NCI-H128 (cell line): Measurements from ENCODE around the gene GNAI2.
A peak's percentile ranks its signal among the peaks of the same experiment; 100 is the strongest.
"Not testable (repeated sequence)": the region's sequence is repeated elsewhere in the genome, so short reads cannot be mapped to it uniquely, and the experiment has no call there.

Experiments used
- DNase-seq: peaks from one replicate; lab custom pipeline; 2025; ENCODE audit not compliant: unreplicated experiment; lab: John Stamatoyannopoulos, UW

The GNAI2 gene

DNA sequence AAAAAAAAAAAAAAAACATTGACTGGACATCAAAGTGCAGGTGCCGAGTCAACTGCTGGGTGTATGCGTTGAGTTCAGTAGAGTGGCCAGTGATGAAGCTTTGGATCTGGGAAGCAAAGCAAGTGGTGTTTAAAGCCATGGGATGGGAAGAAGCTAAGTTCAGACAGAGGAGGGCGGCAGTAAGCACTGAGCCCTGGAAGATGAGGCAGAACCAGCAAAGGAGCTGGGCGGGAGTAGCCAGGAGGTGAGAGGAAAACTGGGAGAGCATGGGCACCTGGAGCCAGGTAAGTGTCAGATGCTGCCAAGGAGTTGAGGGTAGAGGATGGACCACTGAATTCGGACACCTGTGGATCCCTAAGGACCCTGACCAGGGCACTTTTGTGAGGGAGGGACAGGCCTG is 11.4 kb upstream of the GNAI2 start:
- no peak for DNase-seq

DNA sequence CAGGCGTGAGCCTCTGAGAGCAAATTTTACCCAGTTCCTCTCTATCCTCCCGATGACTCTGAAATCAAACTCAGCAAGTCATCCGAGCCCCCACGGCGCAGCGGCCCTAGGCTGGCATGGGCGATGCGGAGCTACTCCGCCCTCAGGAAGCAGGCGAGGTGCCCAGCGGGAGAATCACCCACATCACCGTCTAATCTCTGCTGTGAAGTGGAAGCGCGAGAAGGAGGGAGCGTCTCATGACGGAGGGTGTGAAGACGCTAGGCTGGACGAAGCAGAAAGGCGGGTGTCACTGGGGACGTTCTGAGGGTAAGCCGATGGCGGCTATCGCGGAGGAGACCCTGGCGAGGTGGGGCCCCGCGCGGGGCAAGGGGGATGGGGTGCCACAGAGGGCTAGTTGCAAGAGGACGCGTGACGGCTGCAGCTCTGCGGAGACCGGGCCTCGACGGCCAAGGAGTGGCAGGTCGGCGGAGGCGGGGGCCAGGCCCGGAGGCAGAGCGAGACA is 9.1 kb upstream of the GNAI2 start:
- DNase-seq, result no peak

DNA sequence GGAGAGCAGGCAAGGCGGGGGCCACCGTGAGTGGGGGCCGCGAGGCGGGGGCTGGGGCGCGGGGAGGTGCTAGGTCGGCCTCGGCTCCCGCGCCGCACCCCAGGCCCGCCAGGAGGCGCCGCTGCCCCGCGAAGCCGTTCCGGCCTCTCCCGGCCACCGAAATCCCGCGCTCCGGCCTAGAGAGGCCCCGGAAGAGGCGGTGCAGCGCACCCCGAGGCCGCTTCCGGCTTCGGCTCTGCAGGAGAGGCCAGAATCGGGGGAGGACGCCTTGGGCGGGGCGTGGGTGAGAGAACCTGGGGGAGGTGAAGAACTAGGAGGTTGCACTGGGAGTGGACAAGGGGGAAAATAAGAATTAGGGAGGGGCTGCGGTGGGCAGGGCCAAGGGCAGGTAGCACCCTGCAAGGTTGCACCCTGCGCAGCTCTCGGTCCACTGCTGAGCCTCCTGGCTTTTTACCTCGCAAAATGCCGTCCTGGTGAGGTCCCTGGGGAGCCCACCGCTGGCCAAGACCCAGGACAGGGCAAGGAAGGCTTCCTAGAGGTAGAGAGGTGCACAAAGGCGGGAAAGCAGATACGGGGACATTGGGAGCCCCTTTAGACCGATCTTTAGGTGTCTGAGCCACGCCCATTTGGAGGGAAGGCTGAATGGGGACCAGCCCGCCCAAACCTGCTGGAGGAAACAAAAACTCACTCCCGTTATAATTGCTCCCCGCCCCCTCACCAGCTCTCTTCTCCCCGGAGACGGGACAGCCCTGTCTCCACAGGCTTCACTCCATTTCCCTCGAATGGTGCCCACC is 8.4 kb upstream of the GNAI2 start:
- peak; percentile 90 for DNase-seq

DNA sequence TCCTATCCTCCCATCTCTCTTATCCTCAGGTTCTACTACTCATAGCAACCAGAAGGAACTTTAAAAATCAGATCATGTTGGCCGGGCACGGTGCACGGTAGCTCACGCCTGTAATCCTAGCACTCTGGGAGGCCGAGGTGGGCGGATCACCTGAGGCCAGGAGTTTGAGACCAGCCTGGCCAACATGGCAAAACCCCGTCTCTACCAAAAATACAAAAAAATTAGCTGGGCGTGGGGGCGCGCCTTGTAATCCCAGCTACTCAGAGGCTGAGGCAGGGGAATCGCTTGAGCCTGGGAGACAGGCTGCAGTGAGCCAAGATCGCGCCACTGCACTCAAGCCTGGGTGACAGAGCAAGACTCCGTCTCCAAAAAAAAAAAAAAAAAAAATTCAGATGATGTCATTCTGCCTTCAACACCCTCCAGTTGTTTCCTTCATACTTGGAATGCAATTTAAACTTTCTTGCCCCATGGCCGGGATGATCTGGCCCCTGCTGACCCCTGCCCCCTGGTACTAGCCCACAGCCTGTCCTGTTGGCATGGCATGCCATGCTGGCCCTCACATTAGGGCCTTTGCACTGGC is 7.7 kb upstream of the GNAI2 start:
- not testable (repeated sequence) for DNase-seq

DNA sequence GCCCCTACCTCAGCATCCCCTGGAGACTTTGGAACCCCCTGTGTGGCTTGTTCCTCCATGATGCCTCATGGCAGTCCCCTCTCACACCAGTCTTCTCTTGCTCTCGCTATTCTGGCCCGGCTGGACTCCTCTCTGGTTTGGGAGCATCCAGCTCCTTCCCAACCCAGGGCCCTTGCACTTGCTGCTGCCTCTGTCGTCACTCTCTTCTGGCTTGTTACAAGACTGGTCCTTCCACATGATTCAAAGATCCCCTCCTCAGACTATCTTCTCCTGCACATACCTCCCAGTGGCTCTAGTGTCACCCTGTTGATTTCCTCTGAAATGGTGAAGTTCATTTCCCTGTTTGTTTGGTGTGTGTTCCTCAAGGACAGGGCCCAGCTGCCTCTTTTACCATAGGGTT is 6.5 kb upstream of the GNAI2 start:
- DNase-seq, result no peak

DNA sequence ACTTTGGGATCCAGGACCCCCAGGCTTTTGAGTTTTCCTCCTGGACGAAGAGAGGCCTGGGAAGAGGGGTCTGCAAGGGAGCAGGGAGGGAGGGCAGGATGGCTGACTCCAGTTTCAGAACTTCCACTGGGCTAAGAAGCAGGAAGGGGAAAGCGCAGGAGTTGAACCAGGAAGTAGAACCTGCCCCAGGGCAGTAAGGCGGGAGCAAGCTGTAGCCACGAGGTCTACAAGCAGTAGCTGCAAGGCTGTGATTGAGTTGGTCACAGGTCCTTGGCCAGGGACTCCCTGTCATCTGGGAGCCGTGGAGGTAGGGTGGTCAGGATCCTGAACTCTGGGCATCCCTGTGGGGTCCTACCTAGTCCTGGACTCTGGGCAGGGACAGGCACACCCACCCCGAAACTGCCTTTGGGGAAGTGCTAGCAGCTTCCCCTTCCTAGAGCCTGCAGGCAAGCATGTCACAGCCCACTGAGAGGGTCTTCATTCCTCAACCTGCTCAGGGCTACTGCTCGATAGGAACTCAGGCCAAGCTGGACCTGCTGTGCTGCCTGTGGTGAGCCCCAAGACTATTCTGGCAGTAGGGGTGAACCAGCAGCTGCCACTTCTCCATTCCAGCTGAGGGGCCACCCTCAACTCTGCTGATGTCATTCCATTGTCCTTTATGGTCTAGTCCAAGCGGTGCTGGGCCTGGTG is 5.8 kb upstream of the GNAI2 start:
- no peak for DNase-seq

DNA sequence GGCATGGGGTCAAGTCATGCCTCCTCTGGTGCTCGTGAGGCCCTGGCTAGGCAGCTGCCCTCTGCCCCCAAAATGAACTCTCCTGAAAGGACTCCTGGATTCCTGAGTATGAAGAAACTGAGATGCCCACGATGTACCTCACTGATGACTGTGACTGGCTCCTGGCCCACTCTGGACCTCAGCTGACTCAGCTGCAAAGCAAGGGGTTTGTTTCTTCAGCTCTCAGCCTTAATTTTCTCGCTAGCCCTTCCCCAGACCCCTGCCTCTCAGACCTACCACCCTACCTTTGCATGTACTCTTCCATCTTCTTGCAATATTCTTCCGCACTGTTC is 5.2 kb upstream of the GNAI2 start:
- DNase-seq, result no peak

DNA sequence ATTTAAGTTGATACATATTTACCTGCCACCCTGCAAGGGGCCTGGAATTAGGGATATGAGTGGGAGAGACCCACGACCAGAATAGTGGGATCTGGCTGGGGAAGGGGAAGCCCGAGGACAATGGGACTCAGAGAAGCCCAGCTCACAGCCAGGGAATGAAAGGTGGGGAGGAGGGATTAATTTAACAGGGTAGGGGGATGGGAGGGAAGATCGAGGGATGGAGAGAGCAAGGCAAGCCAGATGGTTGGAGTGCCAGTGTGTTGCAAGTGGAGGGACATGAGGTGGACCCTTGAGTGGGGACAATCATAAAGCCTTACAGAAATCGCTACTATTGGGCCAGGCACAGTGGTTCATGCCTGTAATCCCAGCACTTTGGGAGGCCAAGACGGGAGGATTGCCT is 4.4 kb upstream of the GNAI2 start:
- DNase-seq, result no peak

DNA sequence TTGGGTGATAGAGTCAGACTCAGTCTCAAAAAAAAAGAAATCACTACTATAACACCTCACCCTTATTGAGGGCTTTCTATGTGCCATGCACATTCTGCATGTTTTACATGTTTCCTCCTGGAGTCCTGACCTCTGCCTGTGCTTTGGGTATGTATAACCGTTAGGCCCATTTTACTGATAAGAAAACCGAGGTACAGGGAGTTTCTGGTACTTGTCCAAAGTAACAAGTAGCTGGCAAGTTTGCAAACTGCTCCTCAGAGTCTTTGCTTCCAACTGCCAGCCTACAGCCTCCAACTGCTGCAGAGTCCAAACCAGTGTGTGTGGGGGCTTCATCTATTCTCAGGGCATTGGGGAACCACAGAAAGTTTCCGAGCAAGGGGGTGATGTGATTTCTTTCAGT is 3.7 kb upstream of the GNAI2 start:
- no peak for DNase-seq

DNA sequence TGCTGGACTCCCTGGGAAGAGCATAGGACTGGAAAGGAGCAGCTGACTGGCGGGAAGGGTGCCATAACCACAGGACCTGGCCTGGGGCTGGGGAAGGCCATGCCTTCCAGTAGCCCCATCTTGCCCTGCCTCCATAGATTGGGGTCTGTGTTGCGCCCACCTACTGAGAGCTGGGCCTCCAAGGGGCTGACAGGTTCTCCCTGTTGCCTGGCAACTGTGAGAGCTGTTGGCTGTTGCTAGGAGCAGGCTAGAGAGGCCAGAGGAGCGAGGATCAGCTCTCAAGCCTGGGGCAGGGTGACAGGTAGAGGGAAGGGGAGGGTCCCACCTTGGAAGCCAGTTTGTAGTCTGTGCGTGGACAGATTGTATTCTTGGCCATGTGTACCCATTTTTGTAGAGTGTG is 2.8 kb upstream of the GNAI2 start:
- DNase-seq, result no peak

DNA sequence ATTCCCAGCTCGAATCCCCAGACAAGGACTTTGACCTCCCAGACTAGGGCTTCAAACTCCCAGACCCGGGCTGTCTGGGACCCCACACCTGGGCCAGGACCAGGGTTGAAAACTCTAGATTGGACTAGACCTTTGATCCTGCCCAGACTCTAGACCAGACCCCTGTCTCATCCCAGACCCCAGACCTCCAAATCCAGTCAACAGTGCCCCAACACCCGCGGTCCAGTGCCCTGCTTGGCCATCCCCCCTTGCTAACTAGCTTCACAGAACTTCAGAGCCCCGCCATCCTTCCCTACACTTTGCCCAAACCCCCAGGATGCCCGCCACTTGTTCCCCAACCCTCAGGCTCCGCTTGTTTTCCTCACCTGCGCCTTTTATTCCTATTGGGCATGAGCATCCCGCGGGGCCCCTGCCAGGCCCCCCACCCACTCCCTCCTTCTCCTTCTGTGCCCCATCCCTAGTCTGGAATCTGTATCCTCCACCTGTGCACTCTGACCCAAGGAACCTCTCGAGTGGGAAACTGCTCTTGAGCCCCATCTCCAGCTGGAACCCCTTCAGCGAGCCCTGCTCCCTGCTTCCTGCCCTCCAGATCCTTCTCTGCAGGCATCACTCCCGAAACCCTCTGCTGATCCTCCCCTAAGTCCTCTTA is 604 bp downstream of the GNAI2 start:
- no peak for DNase-seq

DNA sequence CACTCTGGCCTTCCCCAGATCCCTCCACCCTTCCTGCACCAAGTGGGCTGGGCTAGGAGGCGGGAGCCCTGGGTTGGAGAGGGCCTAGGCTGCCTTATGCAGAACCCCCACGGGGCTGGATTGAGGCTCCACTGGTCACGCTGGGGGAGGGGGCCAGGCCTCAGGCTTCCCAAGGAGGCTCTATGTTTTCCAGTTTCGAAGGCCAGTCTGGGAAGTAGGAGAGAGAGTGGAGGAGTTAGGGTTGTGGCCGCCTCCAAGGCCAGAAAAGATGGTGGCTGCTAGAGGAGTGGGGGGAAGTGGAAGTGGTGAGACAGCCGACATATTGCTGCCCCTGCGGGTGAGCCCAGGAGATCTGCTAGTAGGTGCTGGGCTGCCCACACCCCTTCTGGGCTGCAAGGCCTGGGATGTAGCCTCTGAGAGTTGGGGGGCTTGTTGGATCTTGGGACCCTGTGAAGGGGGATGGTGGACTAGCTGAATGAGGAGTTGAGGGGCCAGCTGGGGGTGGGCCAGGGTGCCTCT is 1.2 kb downstream of the GNAI2 start:
- DNase-seq, result no peak

DNA sequence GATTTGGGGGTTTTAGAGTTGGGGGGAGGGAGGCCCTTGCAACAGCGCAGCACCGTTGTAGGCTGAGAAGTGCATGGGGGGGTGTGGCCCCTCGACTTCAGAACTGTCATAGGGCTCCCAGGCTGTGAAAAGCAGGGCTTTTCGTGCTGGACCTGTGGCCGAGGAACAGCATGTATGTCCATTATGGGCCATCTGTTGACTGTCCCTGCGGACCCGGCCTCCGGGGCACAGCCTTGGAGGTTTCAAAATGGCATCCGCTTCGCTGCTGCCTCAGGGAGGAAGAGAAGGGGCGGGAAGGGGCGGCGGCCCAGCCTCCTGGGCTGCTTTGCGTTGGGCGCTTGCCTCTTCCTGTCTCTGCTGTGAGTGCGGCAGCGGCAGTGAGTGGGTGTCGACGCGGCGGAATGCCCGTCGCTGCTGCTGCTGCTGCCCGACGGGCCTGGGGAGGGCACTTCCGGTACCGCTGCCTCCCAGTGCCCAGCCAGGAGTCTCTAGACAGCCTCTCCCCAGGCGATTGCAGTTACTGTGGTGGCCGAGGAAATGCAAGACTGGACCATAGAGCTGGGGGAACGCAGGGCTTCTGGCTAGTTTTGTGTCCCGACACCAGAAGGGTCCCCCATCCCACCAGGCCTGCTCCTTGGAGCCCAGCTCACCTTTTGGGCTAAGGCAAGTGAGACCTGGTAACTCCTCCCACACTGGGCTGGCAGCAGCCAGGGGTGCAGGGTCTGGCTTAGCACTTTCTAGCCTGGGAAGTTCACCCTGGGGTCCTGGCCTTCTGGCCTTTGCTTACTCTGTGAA is 1.9 kb downstream of the GNAI2 start:
- no peak for DNase-seq

DNA sequence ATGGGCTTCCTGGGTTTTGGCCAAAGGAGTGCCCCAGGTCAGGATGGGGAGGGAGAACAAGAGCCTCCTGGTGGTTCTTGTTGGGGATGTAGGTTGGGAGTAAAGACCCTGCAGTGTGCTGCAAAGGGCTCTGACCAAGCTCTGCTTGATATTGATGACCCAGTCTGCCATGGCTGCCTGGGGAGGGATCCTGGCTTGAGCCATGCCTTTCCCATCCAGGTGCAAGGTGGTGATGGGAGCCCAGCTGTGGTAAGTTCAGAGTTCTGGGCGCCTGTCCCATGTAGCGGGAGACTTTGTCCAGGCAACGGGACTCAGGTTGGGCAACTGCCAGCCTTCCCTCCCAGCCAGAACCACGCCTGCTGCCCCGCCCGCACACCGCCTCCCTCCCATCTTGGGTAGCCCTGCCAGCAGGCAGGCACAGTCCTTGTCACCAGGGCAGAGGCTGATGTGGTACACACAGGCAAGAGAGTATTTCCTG is 2.6 kb downstream of the GNAI2 start:
- DNase-seq, result no peak

DNA sequence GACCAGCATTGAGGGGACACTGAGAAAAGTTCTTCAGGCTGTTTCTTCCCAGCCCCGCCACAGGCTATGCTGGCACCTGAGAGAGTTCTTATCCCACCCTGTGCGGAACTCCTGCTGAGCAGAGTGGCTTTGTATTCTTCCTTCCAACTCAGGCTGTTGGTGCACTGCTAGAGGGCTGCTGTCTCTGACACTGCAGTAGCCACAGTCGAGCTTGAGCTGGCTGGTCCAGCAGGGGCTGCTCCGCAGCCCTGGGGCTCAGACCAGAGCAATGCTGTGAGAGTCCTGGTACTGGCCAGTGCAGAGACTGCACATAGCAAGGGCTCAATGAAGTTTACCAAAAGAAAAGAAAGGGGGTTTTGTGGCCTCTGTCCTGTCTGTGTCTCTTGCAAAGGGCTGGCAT is 3.6 kb downstream of the GNAI2 start:
- DNase-seq, result no peak

DNA sequence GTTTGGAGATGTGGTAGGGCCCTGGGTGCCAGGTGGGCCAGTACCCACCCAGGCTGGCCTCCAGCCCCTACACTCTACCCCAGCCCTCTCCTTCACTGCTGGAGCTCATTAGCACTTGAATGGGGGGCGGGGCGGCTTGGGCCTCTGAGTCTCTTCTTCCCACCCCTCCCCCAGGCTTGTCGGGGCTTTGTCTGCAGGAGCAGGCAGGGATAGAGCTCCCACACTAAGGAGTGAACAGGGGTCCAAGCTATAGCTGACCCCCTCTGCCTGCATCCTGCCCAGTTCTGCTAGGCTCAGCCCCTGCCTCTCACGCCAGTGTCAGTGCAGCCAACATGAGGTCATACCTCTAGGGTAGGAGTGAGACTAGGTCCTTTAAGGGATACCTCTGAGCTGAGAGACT is 5.2 kb downstream of the GNAI2 start:
- no peak for DNase-seq

DNA sequence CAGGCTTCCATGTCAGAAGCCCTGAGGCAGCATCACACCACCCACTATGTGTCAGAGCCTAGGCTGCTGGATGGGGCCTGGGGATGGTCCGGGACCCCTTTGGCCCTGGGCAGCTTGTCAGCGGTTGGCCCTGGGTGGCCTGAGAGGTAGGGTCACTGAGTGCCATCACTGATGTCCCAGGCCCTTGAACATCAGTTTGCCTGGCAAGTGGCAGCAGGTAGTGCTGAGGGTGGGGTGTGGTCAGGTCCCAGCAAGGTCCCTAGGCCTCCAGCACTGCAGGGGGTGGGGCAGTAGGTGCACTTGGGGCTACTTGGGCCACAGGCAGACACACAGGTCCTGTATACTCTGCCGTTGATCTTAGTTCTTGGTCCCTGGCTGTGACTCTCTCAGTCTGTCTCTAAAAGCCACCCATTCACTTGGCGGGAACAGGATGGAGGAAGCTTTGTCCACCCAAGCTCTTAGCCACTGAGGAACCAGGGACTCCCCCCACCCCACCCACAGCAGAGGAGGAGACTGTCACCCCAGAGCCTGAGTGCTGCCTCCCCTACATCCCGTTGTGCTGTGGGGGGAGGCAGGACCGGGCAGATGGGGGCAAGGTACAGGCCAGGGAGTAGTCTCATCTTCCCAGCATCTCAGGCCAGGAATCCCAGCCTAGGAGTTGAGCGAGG is 5.8 kb downstream of the GNAI2 start:
- no peak for DNase-seq

DNA sequence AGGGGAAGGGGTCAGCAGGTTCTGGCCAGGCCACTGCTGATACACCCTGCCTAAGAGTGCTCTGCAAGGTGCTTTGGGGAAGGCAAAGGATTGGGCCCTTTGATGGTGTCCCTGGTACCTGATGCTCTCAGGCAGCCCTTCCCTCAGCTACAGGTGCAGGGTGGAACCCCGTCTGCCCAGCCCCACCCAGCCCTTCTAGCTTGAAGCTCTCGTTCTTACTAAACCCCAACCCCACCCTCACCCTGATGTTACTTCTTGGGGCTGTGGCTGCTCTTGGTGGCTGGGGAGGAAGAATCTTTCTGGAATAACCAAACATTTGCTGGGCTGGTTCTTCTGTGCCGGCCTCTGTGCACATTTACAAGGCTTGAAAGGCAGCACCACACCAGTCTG is 6.4 kb downstream of the GNAI2 start:
- DNase-seq, result no peak

DNA sequence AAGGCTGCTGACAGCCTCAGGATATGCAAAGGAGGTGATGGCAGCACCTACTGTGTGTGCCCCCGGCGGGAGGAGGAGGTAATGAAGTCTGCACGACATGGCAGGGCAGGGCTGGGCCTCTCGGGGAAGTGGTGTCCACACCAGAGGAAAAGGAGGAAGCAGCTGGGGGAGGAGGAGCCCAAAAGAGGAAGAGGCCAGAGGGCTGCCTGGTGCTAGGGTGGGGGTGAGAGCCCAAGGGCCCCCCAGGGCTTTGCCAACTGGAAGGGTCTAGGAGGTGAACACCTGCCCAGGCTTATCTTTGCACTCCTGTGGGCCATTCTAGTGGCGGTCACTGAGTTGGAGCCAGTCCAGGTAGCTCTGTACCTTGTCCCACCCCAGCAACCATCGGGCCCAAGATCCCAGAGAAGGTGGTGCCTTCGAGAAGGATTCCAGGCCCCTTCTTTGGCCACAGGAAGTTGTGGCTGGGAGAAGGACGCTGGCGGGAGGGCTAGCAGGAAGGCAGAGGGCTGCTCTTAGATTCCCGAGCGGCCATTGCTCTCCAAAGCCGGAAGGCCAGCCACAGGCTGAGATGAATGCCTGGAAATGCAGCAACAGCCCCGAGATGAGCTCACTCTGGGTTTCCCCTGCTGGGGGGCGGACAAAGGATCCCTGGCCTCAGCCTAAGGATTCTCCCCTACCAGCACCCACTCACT is 7.0 kb downstream of the GNAI2 start:
- DNase-seq, result no peak

DNA sequence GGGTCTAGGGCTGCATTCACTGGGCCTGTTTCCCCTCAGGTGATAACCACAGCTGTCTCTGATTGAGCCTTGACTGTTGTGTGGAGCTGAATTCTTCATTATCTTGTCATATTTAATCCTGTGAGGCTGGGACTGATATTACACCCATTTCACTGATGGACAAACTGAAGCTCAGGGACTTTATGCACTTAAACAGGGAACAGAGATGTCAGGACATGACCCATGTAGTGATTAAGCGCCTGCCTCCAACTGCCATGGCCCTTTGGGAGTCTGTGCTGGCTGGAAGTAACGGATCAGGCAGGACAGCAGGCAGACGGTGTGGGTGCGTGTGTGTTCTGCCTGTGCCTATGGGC is 7.5 kb downstream of the GNAI2 start:
- no peak for DNase-seq
